Activated CD8-positive, alpha-beta memory T cell treated with anti-CD3 and anti-CD28 coated beads for 48 hours (primary cell): ENCODE results near the gene PPFIA4.

ENCODE experiments used
- DNase-seq, 3 experiments: peaks; one replicate each; pipeline ENCODE4 v3.0.0-alpha.2; 2020; ENCODE audit warnings: low read depth in 2 of 3, low spot score in 2 of 3

The PPFIA4 gene

GRCh38 chr1:203039609-203040512 is 13.6 kb downstream of the PPFIA4 start:
- DNase-seq, result no peak

DNA sequence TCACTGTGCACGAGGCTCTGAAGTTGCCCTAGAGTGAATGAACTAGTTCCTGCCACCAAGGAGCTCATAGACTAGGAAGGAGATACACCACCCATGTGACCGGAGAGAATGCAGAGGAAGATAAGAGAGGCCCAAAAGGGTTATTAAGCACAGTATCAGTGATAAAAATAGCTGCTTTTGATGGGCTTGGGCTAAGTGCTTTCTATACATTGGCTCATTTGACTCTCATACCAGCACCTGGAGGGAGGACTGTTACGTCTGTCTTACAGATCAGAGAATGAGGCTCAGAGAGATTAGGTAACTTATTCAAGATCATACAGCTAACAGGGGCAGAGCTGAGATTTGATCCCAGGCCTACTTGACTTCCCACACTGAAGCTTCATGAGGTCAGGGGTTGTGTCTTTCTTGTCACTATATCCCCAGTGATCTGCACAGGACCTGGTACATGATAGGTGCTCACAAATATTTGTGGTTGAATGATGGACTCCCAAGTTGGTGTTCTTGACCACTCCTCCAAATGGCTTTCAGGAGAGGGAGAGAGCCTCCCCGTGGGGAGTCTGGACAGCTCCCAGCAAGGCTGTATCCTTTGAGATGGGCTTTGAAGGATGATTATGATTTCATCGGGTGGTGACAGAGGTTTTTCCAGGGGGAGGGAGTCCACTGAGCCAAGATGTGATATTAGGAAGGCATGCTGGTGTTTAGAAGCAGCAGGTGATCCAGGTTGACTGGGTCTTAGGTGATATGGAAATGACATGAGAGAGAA is 14.4 kb downstream of the PPFIA4 start:
- no peak for DNase-seq

GRCh38 chr1:203041351-203041932 is 15.2 kb downstream of the PPFIA4 start:
- no peak for DNase-seq

- no peak for DNase-seq
Observed at GRCh38 chr1:203043830-203044545, 17.7 kb downstream of the PPFIA4 start.

DNA sequence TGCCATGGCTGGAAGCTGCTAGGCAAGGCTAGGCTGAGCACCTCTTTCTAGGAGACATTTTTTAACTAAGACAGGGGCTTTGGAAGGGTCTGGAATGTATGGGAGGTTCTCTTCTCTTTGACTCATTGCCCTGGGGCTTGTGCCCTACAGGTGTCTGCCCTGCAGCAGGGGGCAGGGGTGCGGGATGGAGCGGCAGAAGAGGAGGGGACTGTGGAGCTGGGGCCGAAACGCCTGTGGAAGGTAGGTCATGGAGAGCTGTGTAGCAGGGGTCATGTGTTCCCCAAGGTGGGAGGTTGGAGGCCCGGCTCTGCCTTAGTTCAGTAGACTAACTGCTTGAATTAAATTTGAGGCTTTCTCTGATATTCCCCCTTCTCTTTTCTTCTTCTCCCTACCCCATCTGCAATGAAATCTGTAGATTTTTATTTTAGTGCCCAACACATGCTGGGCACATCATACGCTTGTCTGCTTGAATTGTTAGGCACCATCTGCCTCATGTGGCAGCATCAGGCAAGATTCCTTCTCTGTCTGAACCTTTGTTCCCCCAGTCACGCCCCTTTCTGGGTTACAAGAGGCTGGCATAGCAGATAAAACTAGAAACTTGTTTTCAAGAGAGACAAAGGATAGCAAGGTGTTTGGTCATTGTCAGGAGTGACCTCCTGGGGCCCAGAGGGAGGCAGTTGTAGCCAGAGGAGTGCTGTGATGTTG is 18.4 kb downstream of the PPFIA4 start:
- DNase-seq, result no peak

DNA sequence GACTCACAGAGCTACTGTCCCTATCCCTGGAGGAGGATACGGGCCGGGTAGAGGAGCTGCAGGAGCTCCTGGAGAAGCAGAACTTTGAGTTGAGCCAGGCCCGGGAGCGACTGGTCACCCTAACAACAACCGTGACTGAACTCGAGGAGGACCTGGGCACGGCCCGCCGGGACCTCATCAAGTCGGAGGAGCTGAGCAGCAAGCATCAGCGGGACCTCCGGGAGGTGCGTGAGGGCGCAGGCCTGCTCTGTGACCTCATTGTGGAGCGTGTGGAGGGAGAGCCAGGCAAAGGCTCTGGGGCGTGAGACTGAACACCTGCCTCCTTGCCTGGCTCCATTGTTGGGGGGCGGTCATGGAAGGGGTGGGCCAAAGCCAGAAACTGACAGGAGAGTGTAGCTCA is 19.0 kb downstream of the PPFIA4 start:
- DNase-seq, result no peak

DNA sequence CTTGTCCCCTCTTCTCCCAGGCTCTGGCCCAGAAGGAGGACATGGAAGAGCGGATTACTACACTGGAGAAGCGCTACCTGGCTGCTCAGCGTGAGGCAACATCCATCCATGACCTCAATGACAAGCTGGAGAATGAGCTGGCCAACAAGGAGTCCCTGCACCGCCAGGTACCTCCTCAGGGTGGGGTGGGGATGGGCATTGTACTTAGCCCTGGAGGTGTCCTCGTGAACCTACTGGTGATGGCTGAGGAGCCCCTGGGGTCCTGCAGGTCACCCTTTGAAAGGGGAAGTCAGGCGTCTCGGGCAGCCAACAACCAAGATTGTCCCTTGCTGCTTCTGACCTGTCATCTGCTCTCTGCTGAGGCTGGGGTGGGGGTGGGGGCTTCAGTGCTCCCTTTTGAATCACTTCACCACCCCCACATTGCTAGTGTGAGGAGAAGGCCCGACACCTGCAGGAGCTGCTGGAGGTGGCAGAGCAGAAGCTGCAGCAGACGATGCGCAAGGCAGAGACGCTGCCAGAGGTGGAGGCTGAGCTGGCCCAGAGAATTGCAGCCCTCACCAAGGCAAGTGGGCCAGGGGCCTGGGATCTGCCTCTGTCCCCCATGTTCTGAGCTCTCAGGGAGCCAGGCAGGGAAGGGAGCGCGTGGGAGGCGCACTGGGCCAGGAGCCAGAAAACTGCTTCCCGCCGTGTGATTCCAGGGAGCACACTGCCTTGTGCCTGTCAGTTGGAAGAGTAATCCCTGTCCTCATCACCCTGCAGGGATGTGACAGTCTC is 19.7 kb downstream of the PPFIA4 start:
- no peak for DNase-seq

- DNase-seq, result no peak
Observed at GRCh38 chr1:203046984-203047630, 20.8 kb downstream of the PPFIA4 start.

GRCh38 chr1:203048086-203048485 is 21.8 kb downstream of the PPFIA4 start:
- DNase-seq, result no peak

GRCh38 chr1:203048555-203049051 is 22.3 kb downstream of the PPFIA4 start:
- no peak for DNase-seq

DNA sequence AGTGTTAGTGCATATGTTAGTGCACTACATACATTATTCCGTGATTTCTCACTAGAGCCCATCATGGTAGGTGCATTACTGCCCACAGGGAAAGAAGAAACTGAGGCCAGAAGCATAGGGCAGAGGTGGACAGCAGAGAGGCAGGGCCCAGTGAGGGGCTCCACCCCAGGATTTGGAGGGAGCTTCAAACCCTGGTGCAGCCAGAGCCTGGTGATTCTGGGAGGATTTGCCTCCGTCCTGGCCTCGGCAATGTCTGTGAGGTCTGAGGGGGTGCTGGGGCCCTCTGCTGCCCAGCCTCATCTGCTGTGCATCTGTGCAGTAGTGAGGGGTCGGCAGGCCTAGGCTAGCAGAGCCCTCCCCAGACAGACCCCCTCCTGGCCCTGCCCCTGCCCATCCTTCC is 22.8 kb downstream of the PPFIA4 start:
- no peak for DNase-seq

DNA sequence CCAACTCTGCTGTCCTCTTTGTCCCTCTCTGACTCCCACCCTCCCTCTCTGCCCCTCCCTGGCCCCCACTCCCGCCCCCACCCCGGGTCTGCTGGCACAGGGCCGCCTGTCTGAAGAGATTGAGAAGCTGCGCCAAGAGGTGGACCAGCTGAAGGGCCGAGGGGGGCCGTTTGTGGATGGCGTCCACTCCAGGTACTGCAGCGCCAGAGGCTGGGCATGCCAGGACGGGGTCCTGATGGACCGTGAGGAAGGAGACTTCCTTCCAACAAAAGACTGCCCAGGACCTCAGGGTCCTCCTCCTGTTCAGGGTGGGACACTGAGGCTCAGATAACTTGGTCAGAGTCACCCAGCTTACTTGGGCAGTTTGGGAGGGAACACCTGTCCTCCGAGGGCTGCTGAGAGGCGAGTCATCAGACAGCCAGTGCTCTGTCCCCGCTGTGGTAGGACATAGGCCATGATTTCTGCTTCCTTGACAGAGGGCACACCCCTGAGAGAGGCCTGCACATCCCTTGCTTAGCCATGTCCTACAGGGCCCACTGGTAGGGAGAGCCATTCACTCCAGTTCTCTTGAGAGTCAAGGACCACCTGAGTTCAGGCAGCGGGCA is 23.4 kb downstream of the PPFIA4 start:
- DNase-seq, result no peak

GRCh38 chr1:203050826-203051225 is 24.5 kb downstream of the PPFIA4 start:
- no peak for DNase-seq

GRCh38 chr1:203051841-203052324 is 25.6 kb downstream of the PPFIA4 start:
- DNase-seq, result no peak

DNA sequence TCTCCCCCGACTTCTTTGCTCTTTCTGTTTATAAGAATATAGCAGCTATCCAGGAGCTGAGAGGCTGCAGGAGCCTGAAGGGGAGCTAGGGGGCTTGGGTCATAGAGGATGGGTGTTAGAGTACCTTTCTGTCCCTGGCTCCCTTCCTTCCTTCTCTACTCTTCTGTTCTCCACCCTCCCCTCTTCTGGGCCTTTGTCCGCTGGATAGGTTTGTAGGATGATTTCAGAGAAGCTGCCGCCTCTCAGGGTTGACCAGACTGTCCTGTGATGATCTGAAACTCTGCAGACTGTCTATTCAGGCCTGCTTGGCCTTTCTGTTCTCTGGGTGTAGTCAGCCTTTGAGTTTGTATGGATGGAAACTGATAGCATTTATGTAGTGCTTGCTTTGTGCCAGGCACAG is 26.3 kb downstream of the PPFIA4 start:
- DNase-seq, result no peak

DNA sequence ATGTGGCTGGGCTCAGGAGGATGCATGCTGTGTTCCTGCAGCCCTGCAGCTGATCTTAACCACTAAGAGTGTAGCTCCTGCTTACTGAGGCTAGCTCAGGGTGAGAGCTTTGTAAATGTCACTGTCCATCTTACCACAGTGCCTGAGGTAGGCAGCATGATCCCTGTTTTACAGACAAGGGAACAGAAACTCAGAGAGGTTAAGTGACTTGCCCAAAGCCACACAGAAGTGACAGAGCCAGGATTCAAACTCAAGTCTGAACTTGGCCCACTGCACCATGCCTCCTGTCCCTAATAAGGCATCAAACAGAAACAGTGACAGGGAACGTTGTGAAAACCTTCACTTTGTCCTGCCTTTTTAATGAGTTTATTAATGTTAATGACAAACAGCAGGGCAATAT is 27.9 kb downstream of the PPFIA4 start:
- no peak for DNase-seq

DNA sequence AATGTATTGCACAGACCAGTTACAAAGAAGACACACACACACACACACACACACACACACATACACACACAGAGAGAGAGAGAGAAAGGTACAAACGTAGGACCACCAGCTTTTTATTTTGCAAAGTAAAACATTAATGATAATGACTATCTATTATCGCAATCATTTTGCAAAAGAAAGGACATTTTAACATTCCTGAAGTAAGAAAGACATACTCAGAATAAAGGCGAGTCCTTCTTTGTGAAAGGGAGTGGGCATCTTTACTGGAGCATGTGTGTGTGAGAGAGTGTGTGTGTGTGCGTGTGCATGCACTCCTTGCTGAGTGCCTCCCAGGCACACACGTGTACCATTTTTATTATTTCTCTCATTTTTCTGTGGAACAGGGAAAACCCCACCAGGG is 28.4 kb downstream of the PPFIA4 start:
- DNase-seq, result no peak

DNA sequence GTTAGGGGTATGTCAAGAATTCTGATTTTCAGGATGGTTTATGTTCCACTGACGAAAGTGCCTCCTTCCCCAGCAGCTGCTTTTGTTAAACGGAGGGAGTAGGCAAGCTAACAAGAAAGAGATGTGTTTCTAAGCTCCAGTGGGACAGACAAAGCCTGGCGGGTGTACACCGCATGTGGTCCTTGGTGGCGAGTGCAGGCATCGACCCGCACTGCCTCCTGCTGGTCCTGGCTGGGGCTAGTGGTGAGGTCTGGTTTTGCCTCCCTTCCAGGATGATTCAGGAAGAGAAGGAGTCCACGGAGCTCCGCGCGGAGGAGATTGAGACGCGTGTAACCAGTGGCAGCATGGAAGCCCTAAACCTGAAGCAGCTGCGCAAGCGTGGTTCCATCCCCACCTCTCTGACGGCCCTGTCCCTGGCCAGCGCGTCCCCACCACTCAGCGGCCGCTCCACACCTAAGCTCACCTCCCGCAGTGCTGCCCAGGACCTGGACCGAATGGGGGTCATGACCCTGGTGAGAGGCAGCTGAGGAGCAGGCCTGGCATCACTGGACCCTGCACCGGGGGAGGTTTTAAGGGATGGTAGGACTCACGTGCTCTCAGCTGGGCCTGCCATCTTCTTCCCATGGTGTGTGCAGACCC is 29.0 kb downstream of the PPFIA4 start:
- no peak for DNase-seq
